ENCODE data around the gene NALCN. TPM values are rescaled to one million over a fixed set of nuclear protein-coding genes. Genes with fewer than 3 reads are reported as not detected.
A peak's percentile ranks its signal among the peaks of the same experiment; 100 is the strongest.

The NALCN gene
- total and polyA plus RNA-seq, 2 experiments from 2014 or later = 0.50 to 0.87 TPM

DNA sequence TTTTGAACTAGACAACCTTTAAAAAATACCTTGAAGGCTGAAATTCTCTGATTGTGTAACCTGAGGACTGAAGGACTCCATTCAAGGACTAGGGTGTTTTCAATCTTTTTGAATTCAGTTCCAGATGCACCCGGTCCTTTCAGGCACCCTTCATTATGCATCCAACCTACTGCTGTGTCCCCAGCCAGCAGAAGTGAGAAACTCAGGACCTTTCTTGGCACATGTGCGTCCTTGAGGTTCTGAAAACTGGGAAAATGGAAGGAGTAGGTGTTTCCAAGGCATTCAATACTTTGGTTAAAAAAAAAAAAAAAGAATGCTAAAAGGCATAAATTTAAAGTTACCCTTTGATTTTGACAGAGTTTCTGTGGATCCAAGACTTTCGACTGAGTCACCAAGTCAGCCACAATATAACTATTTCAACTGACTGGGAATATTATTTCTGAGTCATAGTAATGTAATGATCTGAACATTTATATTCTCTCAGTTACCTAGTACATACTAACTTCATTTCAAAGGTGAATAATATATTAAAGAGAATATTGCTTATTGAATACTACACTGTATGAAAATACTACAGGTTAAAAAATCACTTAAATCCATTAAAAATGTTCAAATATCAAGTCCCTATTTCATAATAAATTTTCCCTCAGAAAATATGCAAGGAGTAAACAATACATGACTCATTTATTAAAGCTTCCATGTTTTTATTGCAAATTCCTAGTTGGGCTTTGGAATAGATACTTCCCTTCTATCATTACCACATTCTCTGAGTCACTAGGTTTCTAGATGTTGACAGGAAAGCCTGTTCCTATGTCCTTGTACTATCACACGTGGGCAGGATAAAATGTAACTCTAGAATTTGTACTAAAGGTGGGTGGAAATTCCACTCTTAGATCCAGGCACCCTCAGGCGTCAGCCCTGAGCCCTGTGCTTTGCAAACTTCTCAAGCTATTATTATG lies 33.8 kb upstream of the NALCN start:
- H3F3A ChIP-seq (replicated peaks; ENCODE audit: low read depth) = no peaks in the 10 kb centered on the region
- no peak overlapping the region for H3K27ac ChIP-seq (ENCODE audit: low read depth)
- no peak for TF ChIP-seq CREB1 (CRISPR knock-in tag; IDR thresholded peaks at IDR 0.05; ENCODE audit: low read depth)
- TF ChIP-seq, protein P1, sequence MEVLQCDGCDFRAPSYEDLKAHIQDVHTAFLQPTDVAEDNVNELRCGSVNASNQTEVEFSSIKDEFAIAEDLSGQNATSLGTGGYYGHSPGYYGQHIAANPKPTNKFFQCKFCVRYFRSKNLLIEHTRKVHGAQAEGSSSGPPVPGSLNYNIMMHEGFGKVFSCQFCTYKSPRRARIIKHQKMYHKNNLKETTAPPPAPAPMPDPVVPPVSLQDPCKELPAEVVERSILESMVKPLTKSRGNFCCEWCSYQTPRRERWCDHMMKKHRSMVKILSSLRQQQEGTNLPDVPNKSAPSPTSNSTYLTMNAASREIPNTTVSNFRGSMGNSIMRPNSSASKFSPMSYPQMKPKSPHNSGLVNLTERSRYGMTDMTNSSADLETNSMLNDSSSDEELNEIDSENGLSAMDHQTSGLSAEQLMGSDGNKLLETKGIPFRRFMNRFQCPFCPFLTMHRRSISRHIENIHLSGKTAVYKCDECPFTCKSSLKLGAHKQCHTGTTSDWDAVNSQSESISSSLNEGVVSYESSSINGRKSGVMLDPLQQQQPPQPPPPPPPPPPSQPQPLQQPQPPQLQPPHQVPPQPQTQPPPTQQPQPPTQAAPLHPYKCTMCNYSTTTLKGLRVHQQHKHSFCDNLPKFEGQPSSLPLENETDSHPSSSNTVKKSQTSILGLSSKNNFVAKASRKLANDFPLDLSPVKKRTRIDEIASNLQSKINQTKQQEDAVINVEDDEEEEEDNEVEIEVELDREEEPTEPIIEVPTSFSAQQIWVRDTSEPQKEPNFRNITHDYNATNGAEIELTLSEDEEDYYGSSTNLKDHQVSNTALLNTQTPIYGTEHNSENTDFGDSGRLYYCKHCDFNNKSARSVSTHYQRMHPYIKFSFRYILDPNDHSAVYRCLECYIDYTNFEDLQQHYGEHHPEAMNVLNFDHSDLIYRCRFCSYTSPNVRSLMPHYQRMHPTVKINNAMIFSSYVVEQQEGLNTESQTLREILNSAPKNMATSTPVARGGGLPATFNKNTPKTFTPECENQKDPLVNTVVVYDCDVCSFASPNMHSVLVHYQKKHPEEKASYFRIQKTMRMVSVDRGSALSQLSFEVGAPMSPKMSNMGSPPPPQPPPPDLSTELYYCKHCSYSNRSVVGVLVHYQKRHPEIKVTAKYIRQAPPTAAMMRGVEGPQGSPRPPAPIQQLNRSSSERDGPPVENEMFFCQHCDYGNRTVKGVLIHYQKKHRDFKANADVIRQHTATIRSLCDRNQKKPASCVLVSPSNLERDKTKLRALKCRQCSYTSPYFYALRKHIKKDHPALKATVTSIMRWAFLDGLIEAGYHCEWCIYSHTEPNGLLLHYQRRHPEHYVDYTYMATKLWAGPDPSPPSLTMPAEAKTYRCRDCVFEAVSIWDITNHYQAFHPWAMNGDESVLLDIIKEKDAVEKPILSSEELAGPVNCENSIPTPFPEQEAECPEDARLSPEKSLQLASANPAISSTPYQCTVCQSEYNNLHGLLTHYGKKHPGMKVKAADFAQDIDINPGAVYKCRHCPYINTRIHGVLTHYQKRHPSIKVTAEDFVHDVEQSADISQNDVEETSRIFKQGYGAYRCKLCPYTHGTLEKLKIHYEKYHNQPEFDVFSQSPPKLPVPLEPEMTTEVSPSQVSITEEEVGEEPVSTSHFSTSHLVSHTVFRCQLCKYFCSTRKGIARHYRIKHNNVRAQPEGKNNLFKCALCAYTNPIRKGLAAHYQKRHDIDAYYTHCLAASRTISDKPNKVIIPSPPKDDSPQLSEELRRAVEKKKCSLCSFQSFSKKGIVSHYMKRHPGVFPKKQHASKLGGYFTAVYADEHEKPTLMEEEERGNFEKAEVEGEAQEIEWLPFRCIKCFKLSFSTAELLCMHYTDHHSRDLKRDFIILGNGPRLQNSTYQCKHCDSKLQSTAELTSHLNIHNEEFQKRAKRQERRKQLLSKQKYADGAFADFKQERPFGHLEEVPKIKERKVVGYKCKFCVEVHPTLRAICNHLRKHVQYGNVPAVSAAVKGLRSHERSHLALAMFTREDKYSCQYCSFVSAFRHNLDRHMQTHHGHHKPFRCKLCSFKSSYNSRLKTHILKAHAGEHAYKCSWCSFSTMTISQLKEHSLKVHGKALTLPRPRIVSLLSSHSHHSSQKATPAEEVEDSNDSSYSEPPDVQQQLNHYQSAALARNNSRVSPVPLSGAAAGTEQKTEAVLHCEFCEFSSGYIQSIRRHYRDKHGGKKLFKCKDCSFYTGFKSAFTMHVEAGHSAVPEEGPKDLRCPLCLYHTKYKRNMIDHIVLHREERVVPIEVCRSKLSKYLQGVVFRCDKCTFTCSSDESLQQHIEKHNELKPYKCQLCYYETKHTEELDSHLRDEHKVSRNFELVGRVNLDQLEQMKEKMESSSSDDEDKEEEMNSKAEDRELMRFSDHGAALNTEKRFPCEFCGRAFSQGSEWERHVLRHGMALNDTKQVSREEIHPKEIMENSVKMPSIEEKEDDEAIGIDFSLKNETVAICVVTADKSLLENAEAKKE (CRISPR knock-in tag; IDR thresholded peaks at IDR 0.05) = no peak
- H3K4me1 Mint-ChIP-seq = peaks cover 20% of the 10 kb centered on the region
- no peaks in the 10 kb centered on the region for H3K27me3 ChIP-seq (ENCODE audit: insufficient read depth)
- no peaks in the 10 kb centered on the region for H3K36me3 Mint-ChIP-seq (ENCODE audit: low read depth)
- no peaks in the 10 kb centered on the region for H4K20me1 ChIP-seq (replicated peaks; ENCODE audit: insufficient read depth)
- DNase-seq (ENCODE audit: low spot score) (no peak), ATAC-seq (no peak)
- peaks cover 3% of the 10 kb centered on the region for H3K27me3 Mint-ChIP-seq (ENCODE audit: insufficient read depth, low read depth, poor library complexity)
- H3K36me3 ChIP-seq (ENCODE audit: insufficient read depth) = no peaks in the 10 kb centered on the region
- no peaks in the 10 kb centered on the region for H3K79me2 ChIP-seq (replicated peaks; ENCODE audit: insufficient read depth)
- H3K9me2 ChIP-seq (ENCODE audit: insufficient read depth) = no peaks in the 10 kb centered on the region
- H3K4me3 Mint-ChIP-seq = no peak overlapping the region
- H3K4me2 ChIP-seq = no peak overlapping the region
- H3K27ac Mint-ChIP-seq = no peak overlapping the region; the same call in 1 of the 2 replicates
- no peaks in the 10 kb centered on the region for H3K9me3 Mint-ChIP-seq
- no peak overlapping the region for H3K4me3 ChIP-seq
- H2AFZ ChIP-seq = no peak overlapping the region
- peaks cover 13% of the 10 kb centered on the region; the same call in 1 of the 2 replicates for H3K4me1 ChIP-seq (ENCODE audit: insufficient read depth)

DNA sequence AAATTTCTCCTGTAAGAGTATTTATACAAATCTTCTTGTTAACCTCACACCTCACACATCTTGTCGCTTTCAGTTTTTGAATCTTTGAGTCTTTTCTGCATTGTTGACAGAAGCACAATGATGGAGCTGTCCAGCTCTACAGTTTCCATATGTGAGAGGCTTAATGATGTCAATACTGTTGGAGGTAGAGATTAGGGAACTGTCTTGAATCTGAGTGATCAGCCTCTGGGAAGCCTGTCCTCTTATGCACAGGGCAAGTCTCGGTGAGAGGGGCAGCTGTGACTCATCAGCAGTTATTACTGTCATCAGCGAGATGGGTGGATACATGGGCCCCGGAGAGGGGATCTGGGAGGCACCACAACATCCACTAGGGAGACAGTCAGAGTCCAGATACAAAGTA lies 31.5 kb upstream of the NALCN start:
- H3K9me3 Mint-ChIP-seq = no peaks in the 10 kb centered on the region
- no peaks in the 10 kb centered on the region for H3K27me3 ChIP-seq (ENCODE audit: insufficient read depth)
- no peak overlapping the region for H3K4me3 ChIP-seq
- TF ChIP-seq STAT1 (IDR thresholded peaks at IDR 0.05; ENCODE audit: unreplicated experiment) (no peak), NANOG (IDR thresholded peaks at IDR 0.05; ENCODE audit: borderline replicate concordance) (no peak)
- H3K4me3 Mint-ChIP-seq = no peak overlapping the region
- peaks cover 6% of the 10 kb centered on the region; the same call in 1 of the 2 replicates for H3K4me1 ChIP-seq (ENCODE audit: insufficient read depth)
- H3K79me2 ChIP-seq (replicated peaks; ENCODE audit: insufficient read depth) = no peaks in the 10 kb centered on the region
- no peak for DNase-seq (ENCODE audit: low spot score)
- H4K20me1 ChIP-seq (replicated peaks; ENCODE audit: insufficient read depth) = no peaks in the 10 kb centered on the region
- no peaks in the 10 kb centered on the region for H3F3A ChIP-seq (replicated peaks; ENCODE audit: low read depth)
- H3K27ac ChIP-seq (ENCODE audit: low read depth) = no peak overlapping the region
- ATAC-seq = no peak
- no peaks in the 10 kb centered on the region for H3K36me3 ChIP-seq (ENCODE audit: insufficient read depth)
- peak overlapping the region; percentile 23; the same call in 1 of the 2 replicates for H2AFZ ChIP-seq
- H3K27me3 Mint-ChIP-seq (ENCODE audit: insufficient read depth, low read depth, poor library complexity) = no peaks in the 10 kb centered on the region
- peaks cover 16% of the 10 kb centered on the region for H3K4me1 Mint-ChIP-seq
- H3K4me2 ChIP-seq = no peak overlapping the region
- no peak overlapping the region for H3K27ac Mint-ChIP-seq
- no peaks in the 10 kb centered on the region for H3K36me3 Mint-ChIP-seq (ENCODE audit: low read depth)
- H3K9me2 ChIP-seq (ENCODE audit: insufficient read depth) = no peaks in the 10 kb centered on the region
